GM12875 (cell line): Measurements from ENCODE around the gene CKAP2.
A peak's percentile ranks its signal among the peaks of the same experiment; 100 is the strongest.

Experiments used
- H3K4me3 ChIP-seq: one replicate; pipeline ENCODE4 v1.5.1; 2011; ENCODE audit warnings: low read depth, low read length, control low read depth
- TF ChIP-seq, protein P1 (sequence below): IDR thresholded peaks from 2 replicates; pipeline ENCODE4 v1.5.1; 2011; ENCODE audit warnings: low read depth, mild to moderate bottlenecking, control low read depth, inconsistent platforms, low read length, moderate library complexity, borderline replicate concordance; ENCODE audit not compliant: insufficient read depth

Gene CKAP2

DNA sequence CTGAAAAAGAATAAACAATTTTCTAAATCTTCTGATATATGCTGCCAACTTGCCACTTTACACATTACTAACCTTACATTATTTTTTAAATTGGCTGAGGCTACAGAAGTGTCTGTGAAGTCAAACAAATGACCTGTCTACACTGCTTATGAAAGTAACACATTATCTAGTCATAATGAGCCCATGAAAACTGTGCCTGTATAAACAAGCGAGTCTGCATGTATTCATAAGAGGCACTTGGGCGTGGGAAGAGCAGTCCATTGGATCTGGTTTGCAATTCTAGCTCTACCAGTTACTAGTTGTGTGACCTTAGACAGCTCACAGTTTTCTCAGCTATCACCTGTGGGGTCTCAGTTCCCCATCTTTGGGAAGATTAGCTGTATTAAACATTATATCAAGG lies 7.9 kb upstream of the CKAP2 start:
- TF ChIP-seq, protein P1, sequence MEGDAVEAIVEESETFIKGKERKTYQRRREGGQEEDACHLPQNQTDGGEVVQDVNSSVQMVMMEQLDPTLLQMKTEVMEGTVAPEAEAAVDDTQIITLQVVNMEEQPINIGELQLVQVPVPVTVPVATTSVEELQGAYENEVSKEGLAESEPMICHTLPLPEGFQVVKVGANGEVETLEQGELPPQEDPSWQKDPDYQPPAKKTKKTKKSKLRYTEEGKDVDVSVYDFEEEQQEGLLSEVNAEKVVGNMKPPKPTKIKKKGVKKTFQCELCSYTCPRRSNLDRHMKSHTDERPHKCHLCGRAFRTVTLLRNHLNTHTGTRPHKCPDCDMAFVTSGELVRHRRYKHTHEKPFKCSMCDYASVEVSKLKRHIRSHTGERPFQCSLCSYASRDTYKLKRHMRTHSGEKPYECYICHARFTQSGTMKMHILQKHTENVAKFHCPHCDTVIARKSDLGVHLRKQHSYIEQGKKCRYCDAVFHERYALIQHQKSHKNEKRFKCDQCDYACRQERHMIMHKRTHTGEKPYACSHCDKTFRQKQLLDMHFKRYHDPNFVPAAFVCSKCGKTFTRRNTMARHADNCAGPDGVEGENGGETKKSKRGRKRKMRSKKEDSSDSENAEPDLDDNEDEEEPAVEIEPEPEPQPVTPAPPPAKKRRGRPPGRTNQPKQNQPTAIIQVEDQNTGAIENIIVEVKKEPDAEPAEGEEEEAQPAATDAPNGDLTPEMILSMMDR, result no peak
- H3K4me3 ChIP-seq, result no peak overlapping the region

DNA sequence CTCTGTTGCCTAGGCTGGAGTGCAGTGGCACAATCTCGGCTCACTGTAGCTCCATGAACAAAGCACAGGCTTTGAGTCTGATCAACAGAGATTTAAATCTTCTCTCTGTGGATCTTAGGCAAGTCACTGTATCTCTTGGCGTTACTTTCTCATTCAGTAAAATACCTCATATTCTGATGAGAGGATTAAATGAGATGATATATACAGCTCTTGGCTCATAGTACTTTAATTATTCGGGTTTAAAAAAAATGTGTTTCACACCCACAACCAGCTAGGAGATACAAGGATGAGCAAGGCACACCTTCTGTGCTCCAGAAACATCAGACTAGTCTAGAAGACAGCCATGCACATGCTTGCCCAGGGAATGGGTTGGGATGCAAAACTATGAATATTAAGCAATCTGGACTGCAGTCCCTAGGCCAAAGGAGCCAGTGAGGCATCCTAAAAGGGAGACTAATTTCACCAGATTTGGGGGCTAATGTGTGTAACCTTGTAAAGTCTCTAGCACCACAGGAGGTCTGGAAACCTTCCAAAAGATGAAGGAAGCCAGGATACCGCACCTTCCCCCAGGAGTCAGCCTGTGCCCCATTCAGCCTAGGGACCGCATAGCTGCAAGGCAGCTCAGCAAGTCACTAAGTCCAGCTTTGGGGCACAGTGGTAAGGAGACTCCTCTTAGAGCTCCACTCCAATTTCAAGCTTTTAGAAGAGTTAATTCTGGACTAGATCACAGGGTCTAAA lies 7.3 kb upstream of the CKAP2 start:
- TF ChIP-seq, protein P1, result no peak
- no peak overlapping the region for H3K4me3 ChIP-seq

DNA sequence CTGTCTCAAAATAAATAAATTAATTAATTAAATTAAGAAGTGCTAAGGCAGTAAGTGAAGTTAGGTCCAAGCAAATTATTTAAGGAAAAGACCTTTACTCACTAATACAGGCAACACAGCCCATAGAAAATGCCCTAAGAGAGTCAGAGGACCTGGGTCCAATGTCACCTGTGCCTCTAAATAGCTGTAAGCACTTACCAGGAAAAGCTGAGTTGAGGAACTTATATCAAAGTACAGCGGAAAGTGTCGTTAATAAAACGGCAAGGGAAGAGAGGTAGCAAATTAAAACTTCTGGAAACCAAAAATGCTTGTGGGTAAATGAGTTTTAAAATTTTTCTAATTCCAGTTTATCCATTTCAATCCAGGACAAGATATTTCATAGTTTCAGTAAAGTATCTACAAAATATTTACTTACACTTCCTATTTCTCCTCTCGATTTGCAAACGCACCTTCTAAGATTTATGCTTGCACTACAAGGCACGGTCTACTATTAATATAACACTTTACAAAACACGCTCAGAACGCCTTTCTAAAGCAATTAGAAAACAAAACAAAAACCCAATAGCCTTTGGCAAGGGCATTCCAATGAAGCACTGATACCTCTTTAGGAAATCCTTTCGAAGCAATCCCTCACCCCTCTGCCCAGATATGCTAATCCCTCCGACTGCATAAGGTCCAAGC lies 5.8 kb upstream of the CKAP2 start:
- peak overlapping the region; percentile 94 for H3K4me3 ChIP-seq
- TF ChIP-seq, protein P1, result no peak

DNA sequence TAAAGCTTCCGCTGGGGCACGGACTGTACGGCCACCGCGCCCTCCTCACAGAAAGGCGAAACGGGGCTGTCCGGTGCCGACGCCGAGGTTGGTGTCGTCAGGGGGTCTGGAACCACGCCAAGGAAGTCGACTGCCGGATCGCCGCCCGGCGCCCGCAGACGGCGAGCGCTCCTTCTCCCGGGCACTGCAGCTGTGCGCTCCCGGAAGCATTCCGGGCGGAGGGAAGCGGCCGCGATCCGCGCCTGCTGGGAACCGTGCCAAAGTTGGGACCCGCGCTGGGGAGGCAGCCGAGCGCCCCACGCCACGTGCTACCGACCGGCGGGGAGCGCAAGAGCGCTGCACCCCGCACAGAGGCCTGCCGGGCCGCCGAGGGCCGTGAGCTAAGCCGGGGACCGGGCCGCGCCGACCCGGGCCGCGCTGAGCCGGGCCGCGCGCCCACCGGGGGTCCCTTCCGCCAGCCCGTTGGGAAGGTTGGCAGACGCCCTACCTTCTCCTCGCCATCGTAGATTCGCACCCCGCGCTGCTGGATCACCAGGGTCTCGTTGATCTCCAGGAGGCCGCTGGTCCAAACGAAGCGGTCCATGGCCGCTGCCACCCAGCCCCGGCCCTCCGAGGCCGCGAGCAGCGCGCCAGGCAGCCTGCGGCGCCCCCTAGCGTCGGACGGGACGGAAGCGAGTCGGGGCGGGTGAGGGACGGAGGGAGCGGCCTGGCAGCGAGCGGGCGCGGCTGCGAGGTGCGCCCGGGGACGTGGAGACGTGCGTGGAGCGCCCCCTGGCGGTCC lies 5.1 kb upstream of the CKAP2 start, which contains the start of gene VPS36:
TSS of gene VPS36 (minus strand) at position 623 of the 781 bp plus-strand sequence. CDS start at position 583, 40 bp downstream.
- peak within 1 kb of the TSS; percentile 94 for H3K4me3 ChIP-seq
- TF ChIP-seq, protein P1, result peak; percentile 99

DNA sequence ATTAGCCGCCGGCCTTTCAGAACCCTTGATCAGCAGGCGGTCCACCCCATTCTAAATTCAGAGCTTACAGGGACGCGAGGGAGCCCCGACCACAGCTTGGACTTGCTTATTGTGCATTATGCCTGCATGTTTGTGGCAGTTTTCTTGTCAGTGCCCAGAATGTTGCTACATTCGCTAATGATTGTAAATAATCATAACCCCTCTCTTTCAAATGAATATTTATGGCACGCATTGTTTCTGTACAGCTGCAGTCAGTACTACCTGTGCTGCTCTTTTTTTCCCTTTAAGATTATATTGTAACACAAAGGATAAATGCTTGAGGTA lies 4.5 kb upstream of the CKAP2 start:
- no peak overlapping the region for H3K4me3 ChIP-seq

DNA sequence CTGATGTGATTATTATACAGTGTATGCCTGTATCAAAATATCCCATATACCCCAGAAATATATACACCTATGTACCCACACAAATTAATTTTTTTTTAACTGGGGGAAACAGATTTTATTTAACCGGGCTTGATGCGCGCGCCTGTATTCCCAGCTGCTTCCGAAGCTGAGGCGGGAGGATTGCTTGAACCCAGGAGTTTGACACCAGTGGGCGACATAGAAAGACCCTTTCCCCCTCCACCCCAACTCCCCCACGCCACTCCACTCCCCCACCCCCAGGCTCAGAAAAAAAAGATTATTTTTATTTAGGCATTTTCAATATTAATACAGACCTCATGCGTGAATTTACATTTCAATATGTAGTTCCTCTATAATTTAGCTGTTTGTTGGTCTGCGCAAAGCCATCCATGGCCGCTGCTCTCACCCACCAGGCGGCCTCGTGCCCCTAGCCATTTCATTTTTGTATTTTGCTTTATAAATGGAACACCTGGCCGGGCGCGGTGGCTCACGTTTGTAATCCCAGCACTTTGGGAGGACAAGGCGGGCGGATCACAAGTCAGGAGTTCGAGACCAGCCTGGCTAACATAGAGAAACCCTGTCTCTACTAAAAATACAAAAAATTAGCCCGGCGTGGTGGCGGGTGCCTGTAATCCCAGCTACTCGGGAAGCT lies 4.0 kb upstream of the CKAP2 start:
- TF ChIP-seq, protein P1, result no peak
- no peak overlapping the region for H3K4me3 ChIP-seq

More for the DNA sequence above, 4.5 kb upstream of the CKAP2 start:
- TF ChIP-seq, protein P1, result no peak
